ENCODE data around the gene ELP4. TPM values are rescaled to one million over a fixed set of nuclear protein-coding genes. Genes with fewer than 3 reads are reported as not detected.

The ELP4 gene
- total and polyA plus RNA-seq, 2 experiments from 2014 or later: 28.2 to 38.3 TPM

DNA sequence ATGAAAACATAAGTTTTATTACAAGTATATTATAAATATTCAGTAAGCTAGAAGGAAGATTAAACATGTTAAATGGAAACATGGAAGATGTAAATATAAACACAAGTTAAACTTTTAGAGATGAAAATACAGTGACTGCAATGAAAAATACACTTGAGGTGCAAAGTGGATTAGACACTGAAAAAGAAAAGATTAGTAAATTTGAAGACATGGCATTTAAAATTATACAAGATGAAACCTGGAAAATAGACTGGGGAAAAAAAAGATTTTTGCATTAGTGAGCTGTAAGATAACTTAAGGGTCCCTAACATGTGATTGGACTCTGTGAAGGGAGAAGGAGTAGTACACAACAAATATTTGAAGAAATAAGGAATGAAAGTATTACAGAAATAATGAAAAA is 33.3 kb downstream of the ELP4 start (continued):
- TF ChIP-seq, protein P1, sequence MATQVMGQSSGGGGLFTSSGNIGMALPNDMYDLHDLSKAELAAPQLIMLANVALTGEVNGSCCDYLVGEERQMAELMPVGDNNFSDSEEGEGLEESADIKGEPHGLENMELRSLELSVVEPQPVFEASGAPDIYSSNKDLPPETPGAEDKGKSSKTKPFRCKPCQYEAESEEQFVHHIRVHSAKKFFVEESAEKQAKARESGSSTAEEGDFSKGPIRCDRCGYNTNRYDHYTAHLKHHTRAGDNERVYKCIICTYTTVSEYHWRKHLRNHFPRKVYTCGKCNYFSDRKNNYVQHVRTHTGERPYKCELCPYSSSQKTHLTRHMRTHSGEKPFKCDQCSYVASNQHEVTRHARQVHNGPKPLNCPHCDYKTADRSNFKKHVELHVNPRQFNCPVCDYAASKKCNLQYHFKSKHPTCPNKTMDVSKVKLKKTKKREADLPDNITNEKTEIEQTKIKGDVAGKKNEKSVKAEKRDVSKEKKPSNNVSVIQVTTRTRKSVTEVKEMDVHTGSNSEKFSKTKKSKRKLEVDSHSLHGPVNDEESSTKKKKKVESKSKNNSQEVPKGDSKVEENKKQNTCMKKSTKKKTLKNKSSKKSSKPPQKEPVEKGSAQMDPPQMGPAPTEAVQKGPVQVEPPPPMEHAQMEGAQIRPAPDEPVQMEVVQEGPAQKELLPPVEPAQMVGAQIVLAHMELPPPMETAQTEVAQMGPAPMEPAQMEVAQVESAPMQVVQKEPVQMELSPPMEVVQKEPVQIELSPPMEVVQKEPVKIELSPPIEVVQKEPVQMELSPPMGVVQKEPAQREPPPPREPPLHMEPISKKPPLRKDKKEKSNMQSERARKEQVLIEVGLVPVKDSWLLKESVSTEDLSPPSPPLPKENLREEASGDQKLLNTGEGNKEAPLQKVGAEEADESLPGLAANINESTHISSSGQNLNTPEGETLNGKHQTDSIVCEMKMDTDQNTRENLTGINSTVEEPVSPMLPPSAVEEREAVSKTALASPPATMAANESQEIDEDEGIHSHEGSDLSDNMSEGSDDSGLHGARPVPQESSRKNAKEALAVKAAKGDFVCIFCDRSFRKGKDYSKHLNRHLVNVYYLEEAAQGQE (IDR thresholded peaks at IDR 0.05; ENCODE audit: unreplicated experiment): no peak

GRCh38 chr11:31555938-31556337 is 46.4 kb downstream of the ELP4 start:
- no peak overlapping the region for H3K27ac Mint-ChIP-seq
- H3F3A ChIP-seq (replicated peaks; ENCODE audit: low read depth): no peaks in the 10 kb centered on the region
- no peaks in the 10 kb centered on the region for H3K27me3 Mint-ChIP-seq (ENCODE audit: insufficient read depth, low read depth, poor library complexity)
- H4K20me1 ChIP-seq (replicated peaks; ENCODE audit: insufficient read depth): no peaks in the 10 kb centered on the region
- H3K4me1 ChIP-seq (ENCODE audit: insufficient read depth): peaks cover 6% of the 10 kb centered on the region; the same call in 1 of the 2 replicates
- H3K27ac ChIP-seq (ENCODE audit: low read depth): no peak overlapping the region
- H3K4me3 ChIP-seq: no peak overlapping the region
- H3K36me3 Mint-ChIP-seq (ENCODE audit: low read depth): peaks cover 21% of the 10 kb centered on the region
- peaks cover 15% of the 10 kb centered on the region for H3K4me1 Mint-ChIP-seq
- peaks cover 14% of the 10 kb centered on the region for H3K9me3 Mint-ChIP-seq
- no peaks in the 10 kb centered on the region for H3K79me2 ChIP-seq (replicated peaks; ENCODE audit: insufficient read depth)
- H2AFZ ChIP-seq: no peak overlapping the region
- no peak overlapping the region for H3K4me2 ChIP-seq
- H3K9me2 ChIP-seq (ENCODE audit: insufficient read depth): no peaks in the 10 kb centered on the region
- H3K27me3 ChIP-seq (ENCODE audit: insufficient read depth): no peaks in the 10 kb centered on the region
- no peak for ATAC-seq
- no peak for TF ChIP-seq ZNF331 (CRISPR knock-in tag; IDR thresholded peaks at IDR 0.05; ENCODE audit: low read depth)
- H3K36me3 ChIP-seq (ENCODE audit: insufficient read depth): no peaks in the 10 kb centered on the region
- H3K4me3 Mint-ChIP-seq: no peak overlapping the region
- DNase-seq (ENCODE audit: low spot score): no peak

- Histone ChIP-seq H2AFZ (no peak overlapping the region), H3K4me1 (ENCODE audit: insufficient read depth) (peaks cover 6% of the 10 kb centered on the region; the same call in 1 of the 2 replicates), H3K79me2 (replicated peaks; ENCODE audit: insufficient read depth) (no peaks in the 10 kb centered on the region), H3K4me3 (no peak overlapping the region), H3K27me3 (ENCODE audit: insufficient read depth) (no peaks in the 10 kb centered on the region), H3K9me2 (ENCODE audit: insufficient read depth) (no peaks in the 10 kb centered on the region), H3K36me3 (ENCODE audit: insufficient read depth) (no peaks in the 10 kb centered on the region), H3K4me2 (no peak overlapping the region), H3F3A (replicated peaks; ENCODE audit: low read depth) (no peaks in the 10 kb centered on the region), H3K27ac (ENCODE audit: low read depth) (0 out of 2 replicates have a peak overlapping the region, but pooled peaks have one; percentile 33), H4K20me1 (replicated peaks; ENCODE audit: insufficient read depth) (no peaks in the 10 kb centered on the region)
- Mint-ChIP-seq H3K27ac (peak overlapping the region; percentile 67), H3K9me3 (peaks cover 14% of the 10 kb centered on the region), H3K27me3 (ENCODE audit: insufficient read depth, low read depth, poor library complexity) (no peaks in the 10 kb centered on the region), H3K4me3 (no peak overlapping the region), H3K36me3 (ENCODE audit: low read depth) (peaks cover 21% of the 10 kb centered on the region), H3K4me1 (peaks cover 17% of the 10 kb centered on the region)
- ATAC-seq: peak; percentile 45; the same call in 2 of the 3 replicates
- DNase-seq (ENCODE audit: low spot score): peak; percentile 9
- TF ChIP-seq, protein P2, sequence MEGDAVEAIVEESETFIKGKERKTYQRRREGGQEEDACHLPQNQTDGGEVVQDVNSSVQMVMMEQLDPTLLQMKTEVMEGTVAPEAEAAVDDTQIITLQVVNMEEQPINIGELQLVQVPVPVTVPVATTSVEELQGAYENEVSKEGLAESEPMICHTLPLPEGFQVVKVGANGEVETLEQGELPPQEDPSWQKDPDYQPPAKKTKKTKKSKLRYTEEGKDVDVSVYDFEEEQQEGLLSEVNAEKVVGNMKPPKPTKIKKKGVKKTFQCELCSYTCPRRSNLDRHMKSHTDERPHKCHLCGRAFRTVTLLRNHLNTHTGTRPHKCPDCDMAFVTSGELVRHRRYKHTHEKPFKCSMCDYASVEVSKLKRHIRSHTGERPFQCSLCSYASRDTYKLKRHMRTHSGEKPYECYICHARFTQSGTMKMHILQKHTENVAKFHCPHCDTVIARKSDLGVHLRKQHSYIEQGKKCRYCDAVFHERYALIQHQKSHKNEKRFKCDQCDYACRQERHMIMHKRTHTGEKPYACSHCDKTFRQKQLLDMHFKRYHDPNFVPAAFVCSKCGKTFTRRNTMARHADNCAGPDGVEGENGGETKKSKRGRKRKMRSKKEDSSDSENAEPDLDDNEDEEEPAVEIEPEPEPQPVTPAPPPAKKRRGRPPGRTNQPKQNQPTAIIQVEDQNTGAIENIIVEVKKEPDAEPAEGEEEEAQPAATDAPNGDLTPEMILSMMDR (conservative IDR thresholded peaks at IDR 0.05; ENCODE audit: low read depth in 2 of 2): no peak
- TF ChIP-seq EZH2 (IDR thresholded peaks at IDR 0.05; ENCODE audit: low read depth, unreplicated experiment): no peak
- no peak for TF ChIP-seq STAT1 (IDR thresholded peaks at IDR 0.05; ENCODE audit: unreplicated experiment)
- no peak for TF ChIP-seq ZNF331 (CRISPR knock-in tag; IDR thresholded peaks at IDR 0.05; ENCODE audit: low read depth)
- TF ChIP-seq, protein P3, sequence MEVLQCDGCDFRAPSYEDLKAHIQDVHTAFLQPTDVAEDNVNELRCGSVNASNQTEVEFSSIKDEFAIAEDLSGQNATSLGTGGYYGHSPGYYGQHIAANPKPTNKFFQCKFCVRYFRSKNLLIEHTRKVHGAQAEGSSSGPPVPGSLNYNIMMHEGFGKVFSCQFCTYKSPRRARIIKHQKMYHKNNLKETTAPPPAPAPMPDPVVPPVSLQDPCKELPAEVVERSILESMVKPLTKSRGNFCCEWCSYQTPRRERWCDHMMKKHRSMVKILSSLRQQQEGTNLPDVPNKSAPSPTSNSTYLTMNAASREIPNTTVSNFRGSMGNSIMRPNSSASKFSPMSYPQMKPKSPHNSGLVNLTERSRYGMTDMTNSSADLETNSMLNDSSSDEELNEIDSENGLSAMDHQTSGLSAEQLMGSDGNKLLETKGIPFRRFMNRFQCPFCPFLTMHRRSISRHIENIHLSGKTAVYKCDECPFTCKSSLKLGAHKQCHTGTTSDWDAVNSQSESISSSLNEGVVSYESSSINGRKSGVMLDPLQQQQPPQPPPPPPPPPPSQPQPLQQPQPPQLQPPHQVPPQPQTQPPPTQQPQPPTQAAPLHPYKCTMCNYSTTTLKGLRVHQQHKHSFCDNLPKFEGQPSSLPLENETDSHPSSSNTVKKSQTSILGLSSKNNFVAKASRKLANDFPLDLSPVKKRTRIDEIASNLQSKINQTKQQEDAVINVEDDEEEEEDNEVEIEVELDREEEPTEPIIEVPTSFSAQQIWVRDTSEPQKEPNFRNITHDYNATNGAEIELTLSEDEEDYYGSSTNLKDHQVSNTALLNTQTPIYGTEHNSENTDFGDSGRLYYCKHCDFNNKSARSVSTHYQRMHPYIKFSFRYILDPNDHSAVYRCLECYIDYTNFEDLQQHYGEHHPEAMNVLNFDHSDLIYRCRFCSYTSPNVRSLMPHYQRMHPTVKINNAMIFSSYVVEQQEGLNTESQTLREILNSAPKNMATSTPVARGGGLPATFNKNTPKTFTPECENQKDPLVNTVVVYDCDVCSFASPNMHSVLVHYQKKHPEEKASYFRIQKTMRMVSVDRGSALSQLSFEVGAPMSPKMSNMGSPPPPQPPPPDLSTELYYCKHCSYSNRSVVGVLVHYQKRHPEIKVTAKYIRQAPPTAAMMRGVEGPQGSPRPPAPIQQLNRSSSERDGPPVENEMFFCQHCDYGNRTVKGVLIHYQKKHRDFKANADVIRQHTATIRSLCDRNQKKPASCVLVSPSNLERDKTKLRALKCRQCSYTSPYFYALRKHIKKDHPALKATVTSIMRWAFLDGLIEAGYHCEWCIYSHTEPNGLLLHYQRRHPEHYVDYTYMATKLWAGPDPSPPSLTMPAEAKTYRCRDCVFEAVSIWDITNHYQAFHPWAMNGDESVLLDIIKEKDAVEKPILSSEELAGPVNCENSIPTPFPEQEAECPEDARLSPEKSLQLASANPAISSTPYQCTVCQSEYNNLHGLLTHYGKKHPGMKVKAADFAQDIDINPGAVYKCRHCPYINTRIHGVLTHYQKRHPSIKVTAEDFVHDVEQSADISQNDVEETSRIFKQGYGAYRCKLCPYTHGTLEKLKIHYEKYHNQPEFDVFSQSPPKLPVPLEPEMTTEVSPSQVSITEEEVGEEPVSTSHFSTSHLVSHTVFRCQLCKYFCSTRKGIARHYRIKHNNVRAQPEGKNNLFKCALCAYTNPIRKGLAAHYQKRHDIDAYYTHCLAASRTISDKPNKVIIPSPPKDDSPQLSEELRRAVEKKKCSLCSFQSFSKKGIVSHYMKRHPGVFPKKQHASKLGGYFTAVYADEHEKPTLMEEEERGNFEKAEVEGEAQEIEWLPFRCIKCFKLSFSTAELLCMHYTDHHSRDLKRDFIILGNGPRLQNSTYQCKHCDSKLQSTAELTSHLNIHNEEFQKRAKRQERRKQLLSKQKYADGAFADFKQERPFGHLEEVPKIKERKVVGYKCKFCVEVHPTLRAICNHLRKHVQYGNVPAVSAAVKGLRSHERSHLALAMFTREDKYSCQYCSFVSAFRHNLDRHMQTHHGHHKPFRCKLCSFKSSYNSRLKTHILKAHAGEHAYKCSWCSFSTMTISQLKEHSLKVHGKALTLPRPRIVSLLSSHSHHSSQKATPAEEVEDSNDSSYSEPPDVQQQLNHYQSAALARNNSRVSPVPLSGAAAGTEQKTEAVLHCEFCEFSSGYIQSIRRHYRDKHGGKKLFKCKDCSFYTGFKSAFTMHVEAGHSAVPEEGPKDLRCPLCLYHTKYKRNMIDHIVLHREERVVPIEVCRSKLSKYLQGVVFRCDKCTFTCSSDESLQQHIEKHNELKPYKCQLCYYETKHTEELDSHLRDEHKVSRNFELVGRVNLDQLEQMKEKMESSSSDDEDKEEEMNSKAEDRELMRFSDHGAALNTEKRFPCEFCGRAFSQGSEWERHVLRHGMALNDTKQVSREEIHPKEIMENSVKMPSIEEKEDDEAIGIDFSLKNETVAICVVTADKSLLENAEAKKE (CRISPR knock-in tag; IDR thresholded peaks at IDR 0.05): no peak
- no peak for TF ChIP-seq CREB1 (CRISPR knock-in tag; IDR thresholded peaks at IDR 0.05; ENCODE audit: low read depth)
- TF ChIP-seq EZH2phosphoT487 (IDR thresholded peaks at IDR 0.05; ENCODE audit: unreplicated experiment): no peak
- no peak for TF ChIP-seq JUNB (IDR thresholded peaks at IDR 0.05; ENCODE audit: unreplicated experiment)
These were observed 48.4 kb downstream of the ELP4 start for GRCh38 chr11:31558001-31558400.
